Endothelial cell of umbilical vein (primary cell): ENCODE results near the gene OST4. TPM values are rescaled to one million over a fixed set of nuclear protein-coding genes. Genes with fewer than 3 reads are reported as not detected.

ENCODE experiments used
- BruUV-seq: library from RNA; stranded (reverse); fragments of 400-500 nt; replicated peaks from 2 replicates; lab custom pipeline; 2021; lab: Mats Ljungman, UMichigan
- CTCF ChIA-PET: fragments of 300-600, 350-600 bp; sonication (Branson Sonifier 250); formaldehyde crosslinking; loops from one replicate; lab custom pipeline; 2021; ENCODE audit warnings: antibody characterized with exemption, inconsistent platforms; lab: Charles Lee
- POLR2A ChIA-PET: fragments of 300-600, 350-600 bp; sonication (Branson Sonifier 250); formaldehyde crosslinking; loops from one replicate; lab custom pipeline; 2021; ENCODE audit warnings: antibody characterized with exemption, inconsistent platforms; lab: Charles Lee
- DNase-seq: peaks from one replicate; pipeline ENCODE4 v3.0.0-alpha.2; 2011; ENCODE audit warnings: low read depth, low spot score
- FAIRE-seq: peaks from 2 replicates; lab custom pipeline; 2011; peaks lifted over from hg19 to GRCh38; lab: Jason Lieb, UNC
- H2AFZ ChIP-seq: 2 replicates; pipeline ENCODE4 v1.6.0; 2012; ENCODE audit warnings: low read depth, low read length, control low read depth, inconsistent platforms
- H3K27ac ChIP-seq: 2 replicates; pipeline ENCODE4 v1.5.1; 2011; ENCODE audit warnings: low read depth, mild to moderate bottlenecking, control low read depth, low read length, moderate library complexity; ENCODE audit not compliant: insufficient read depth
- H3K27me3 ChIP-seq, 2 experiments: 2 replicates each; pipeline versions ENCODE4 v1.6.0 to v1.6.1; 2011; ENCODE audit warnings: low read length in 2 of 2, mixed read lengths in 1 of 2; ENCODE audit not compliant: control insufficient read depth in 2 of 2, insufficient read depth in 2 of 2
- H3K36me3 ChIP-seq, 2 experiments: 2 replicates in 1 of 2; 3 replicates in 1 of 2; pipeline ENCODE4 v1.5.1; 2011; ENCODE audit warnings: low read length in 2 of 2, mild to moderate bottlenecking in 1 of 2, moderate library complexity in 1 of 2; ENCODE audit not compliant: control insufficient read depth in 2 of 2, insufficient read depth in 2 of 2; ENCODE audit errors: extremely low read depth in 1 of 2
- H3K4me1 ChIP-seq: 3 replicates; pipeline ENCODE4 v1.5.1; 2011; ENCODE audit warnings: mild to moderate bottlenecking, low read length; ENCODE audit not compliant: control insufficient read depth, insufficient read depth; ENCODE audit errors: extremely low read depth
- H3K4me2 ChIP-seq: 2 replicates; pipeline ENCODE4 v1.6.1; 2011; ENCODE audit warnings: low read length, control low read depth, mixed read lengths; ENCODE audit not compliant: insufficient read depth
- H3K4me3 ChIP-seq, 3 experiments: fragments of 200-600 bp in 1 of 3; sonication (generic), shearing (Covaris generic) in 1 of 3; replicated peaks in 1 of 3; 2 replicates each; pipeline ENCODE4 v1.5.1; 2011 to 2016; ENCODE audit warnings: control low read depth in 3 of 3, low read length in 3 of 3, mild to moderate bottlenecking in 2 of 3, inconsistent platforms in 1 of 3, low read depth in 1 of 3, moderate library complexity in 1 of 3; ENCODE audit not compliant: insufficient read depth in 1 of 3
- H3K79me2 ChIP-seq: 2 replicates; pipeline ENCODE4 v1.6.0; 2012; ENCODE audit warnings: low read length, inconsistent platforms; ENCODE audit not compliant: control insufficient read depth, insufficient read depth
- H3K9ac ChIP-seq: replicated peaks from 2 replicates; pipeline ENCODE3; 2011; ENCODE audit warnings: low read length, control low read depth; ENCODE audit not compliant: insufficient read depth; ENCODE audit errors: extremely low read depth
- H3K9me1 ChIP-seq: replicated peaks from 3 replicates; pipeline ENCODE4 v1.6.0; 2011; ENCODE audit warnings: mild to moderate bottlenecking, low read length; ENCODE audit not compliant: control insufficient read depth, insufficient read depth; ENCODE audit errors: extremely low read depth
- H3K9me3 ChIP-seq: replicated peaks from 2 replicates; pipeline ENCODE4 v1.5.1; 2012; ENCODE audit warnings: low read length, inconsistent platforms; ENCODE audit not compliant: control insufficient read depth, insufficient read depth
- H4K20me1 ChIP-seq: replicated peaks from 2 replicates; pipeline ENCODE3; 2011; ENCODE audit warnings: mild to moderate bottlenecking, low read length; ENCODE audit not compliant: control insufficient read depth, insufficient read depth; ENCODE audit errors: extremely low read depth
- CTCF ChIP-seq, 2 donors: IDR thresholded peaks; 1 replicate in 1 of 2; 2 replicates in 1 of 2; pipeline ENCODE4 v1.5.1; 2011; ENCODE audit warnings: low read length in 2 of 2, mild to moderate bottlenecking in 2 of 2, moderate library complexity in 2 of 2, control low read depth in 1 of 2, inconsistent platforms in 1 of 2, low read depth in 1 of 2; ENCODE audit not compliant: insufficient read depth in 1 of 2; ENCODE audit errors: extremely low read depth in 1 of 2
- EZH2 ChIP-seq: IDR thresholded peaks from 2 replicates; pipeline ENCODE4 v1.6.1; 2012; ENCODE audit warnings: borderline replicate concordance, low read depth, mild to moderate bottlenecking, moderate library complexity, low read length, inconsistent platforms; ENCODE audit not compliant: severe bottlenecking
- FOS ChIP-seq: IDR thresholded peaks from 2 replicates; pipeline ENCODE4 v1.6.1; 2011; ENCODE audit warnings: mild to moderate bottlenecking, low read length, moderate library complexity, borderline replicate concordance; ENCODE audit not compliant: insufficient read depth
- GATA2 ChIP-seq: IDR thresholded peaks from 2 replicates; pipeline ENCODE4 v1.7.0; 2011; ENCODE audit warnings: low read depth, mild to moderate bottlenecking, moderate library complexity, mixed read lengths, low read length; ENCODE audit not compliant: insufficient read length, insufficient read depth
- JUN ChIP-seq: IDR thresholded peaks from 2 replicates; pipeline ENCODE4 v1.6.1; 2011; ENCODE audit warnings: borderline replicate concordance, low read depth; ENCODE audit not compliant: insufficient read length, insufficient read depth
- MYC ChIP-seq: IDR thresholded peaks from one replicate; pipeline ENCODE4 v1.6.1; 2011; ENCODE audit warnings: mild to moderate bottlenecking, low read depth, low read length
- POLR2A ChIP-seq: IDR thresholded peaks from 2 replicates; pipeline ENCODE4 v1.6.1; 2012; ENCODE audit warnings: low read depth, mild to moderate bottlenecking, control low read depth, low read length
- dilution Hi-C: fragments of 300-500 bp; cut with MboI; formaldehyde crosslinking; loops from one replicate; pipeline ENCODE4 v1.15.0; 2019; ENCODE audit warnings: low sequenced_read_pairs; ENCODE audit not compliant: extremely low pct_ligation_motif_present
- intact Hi-C: fragments of 100-400 bp; cut with micrococcal nuclease; formaldehyde crosslinking; loops from one replicate; pipeline ENCODE4 v1.10.0; 2022
- polyA plus RNA-seq, 4 experiments: library from polyadenylated mRNA; depleted of rRNA in 3 of 4; stranded (reverse) in 3 of 4; unstranded in 1 of 4; fragments of >200 nt; gene quantifications; 2 replicates each; pipeline versions ENCODE4 v1.2.1 to v1.2.3, GENCODE V29; 2011 to 2012; ENCODE audit warnings: missing spikeins in 1 of 4
- total RNA-seq: library from RNA; stranded (reverse); gene quantifications from 2 replicates; pipeline ENCODE4 v1.2.3, GENCODE V29; 2021
- TF ChIP-seq, protein P1 (sequence below): IDR thresholded peaks from 2 replicates; pipeline ENCODE4 v1.6.1; 2011; ENCODE audit not compliant: insufficient read depth, insufficient read length

Gene OST4
- total and polyA plus RNA-seq, 2 donors (not counting 3 experiments of a cell fraction or from before 2014, with no cell fraction given): 415 to 1,189 TPM

DNA sequence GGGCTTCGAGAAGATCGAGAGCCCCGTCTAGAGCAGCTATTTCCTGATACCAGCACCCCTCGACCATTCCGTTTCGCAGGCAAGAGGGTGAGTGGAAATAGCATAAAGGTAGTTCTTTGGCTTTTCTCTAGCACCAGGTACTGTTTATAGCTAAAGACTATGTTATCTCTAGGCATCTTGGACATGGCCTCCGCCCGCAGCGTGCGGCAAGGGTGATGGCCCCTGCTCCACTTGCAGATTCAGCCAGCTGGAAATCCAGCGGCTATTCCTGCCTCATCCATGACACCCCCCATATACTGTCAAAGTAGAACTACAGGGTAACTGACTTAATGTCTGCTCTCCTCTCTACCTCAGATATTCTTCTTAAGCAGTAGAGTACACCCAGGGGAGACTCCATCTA lies 16.7 kb downstream of the OST4 start:
- H3K4me3 ChIP-seq: no peak overlapping the region
- H3K4me2 ChIP-seq: no peak overlapping the region
- DNase-seq: no peak
- H3K27me3 ChIP-seq: no peaks in the 10 kb centered on the region
- no peak for TF ChIP-seq GATA2
- no peak for TF ChIP-seq FOS
- TF ChIP-seq, protein P1, sequence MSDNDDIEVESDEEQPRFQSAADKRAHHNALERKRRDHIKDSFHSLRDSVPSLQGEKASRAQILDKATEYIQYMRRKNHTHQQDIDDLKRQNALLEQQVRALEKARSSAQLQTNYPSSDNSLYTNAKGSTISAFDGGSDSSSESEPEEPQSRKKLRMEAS: no peak
- no peak for TF ChIP-seq JUN
- TF ChIP-seq POLR2A: no peak
- no peak for TF ChIP-seq CTCF (IDR thresholded peaks at IDR 0.05; ENCODE audit: extremely low read depth in 1 of 2, insufficient read depth in 1 of 2, low read depth in 1 of 2, low read length in 2 of 2)
- TF ChIP-seq MYC: no peak
- no peak for TF ChIP-seq EZH2
- BruUV-seq: no TSS peak
- H3K27ac ChIP-seq: no peak overlapping the region
- H3K36me3 ChIP-seq: peaks cover 3 to 30% of the 10 kb centered on the region in 2 experiments
- no peak overlapping the region for H3K9ac ChIP-seq
- ChIA-PET CTCF (interaction anchor here (1.0 kb wide), 1 partner anchor 93 kb away, joined by 5 read pairs; no protein-coding TSS in a partner anchor), POLR2A (no interaction called here)
- H3K9me3 ChIP-seq: no peaks in the 10 kb centered on the region
- FAIRE-seq: no peak
- H3K9me1 ChIP-seq: no peaks in the 10 kb centered on the region
- H2AFZ ChIP-seq: no peak overlapping the region
- H4K20me1 ChIP-seq: no peaks in the 10 kb centered on the region
- H3K4me1 ChIP-seq: peaks cover 6% of the 10 kb centered on the region
- H3K79me2 ChIP-seq: no peaks in the 10 kb centered on the region
- dilution Hi-C loops (no loop called here), intact Hi-C loops (no loop called here)
